ENCODE data around the gene HMSD.

The HMSD gene

GRCh38 chr18:63997041-63997440 is 47.9 kb downstream of the HMSD start:
- no peak for DNase-seq

- DNase-seq: no peak
Measured at GRCh38 chr18:63997606-63998005, 48.5 kb downstream of the HMSD start.

GRCh38 chr18:63999871-64000270 is 50.8 kb downstream of the HMSD start:
- DNase-seq: no peak

GRCh38 chr18:64002581-64002980 is 53.5 kb downstream of the HMSD start:
- no peak for DNase-seq

GRCh38 chr18:64009305-64009704 is 60.2 kb downstream of the HMSD start:
- no peak for DNase-seq

Data from OCI-M1 (cell line).